Measurements from ENCODE around the gene WDR33. TPM values are rescaled to one million over a fixed set of nuclear protein-coding genes. Genes with fewer than 3 reads are reported as not detected.

Gene WDR33
- total RNA-seq, 1 donor = 35.4 TPM

- TF ChIP-seq CTCF (IDR thresholded peaks at IDR 0.05; ENCODE audit: insufficient read depth, low read depth, low read length) = no peak
- DNase-seq (ENCODE audit: low read depth) = no peak
- H3K4me3 ChIP-seq (ENCODE audit: low read depth, low read length) = no peak overlapping the region
Observed at GRCh38 chr2:127651381-127651809, 159.6 kb downstream of the WDR33 start.

Small RNA genes within 50 kb of the gene (small RNA-seq; reads per million reads assigned to genes)
- gene RF00017 (not detected), gene RF00019 (not detected), gene RNU6-395P (not detected), gene RNY4P7 (10.0 reads per million, percentile 90 among the genes with 10 or more reads in this experiment)

Other genes starting within 250 kb of the WDR33 start
- not detected in 2 replicates for gene GPR17, start 165.0 kb downstream of the WDR33 start, total RNA-seq
- gene LIMS2, start 135.6 kb downstream of the WDR33 start, total RNA-seq = 24.8 and 28.9 TPM in 2 replicates
- 4.7 and 5.8 TPM in 2 replicates for gene SFT2D3, start 109.7 kb downstream of the WDR33 start, total RNA-seq
- gene POLR2D, start 47.0 kb upstream of the WDR33 start, total RNA-seq = 15.5 and 25.9 TPM in 2 replicates
- gene AMMECR1L, start 74.8 kb upstream of the WDR33 start, total RNA-seq = 14.2 and 22.0 TPM in 2 replicates
- gene SAP130, start 216.9 kb upstream of the WDR33 start, total RNA-seq = 5.8 and 6.0 TPM in 2 replicates

All from fibroblast of villous mesenchyme (primary cell).